ENCODE results near the gene PTPRT. TPM values are rescaled to one million over a fixed set of nuclear protein-coding genes. Genes with fewer than 3 reads are reported as not detected.

PTPRT gene
- total and polyA plus RNA-seq, 10 of the 15 experiments (the other 5 are each of a cell fraction or from before 2014, with no cell fraction given) = not detected

GRCh38 chr20:43011491-43011890, 178.2 kb downstream of the PTPRT start:
- no peak overlapping the region for H3K4me3 ChIP-seq
- H3K27me3 ChIP-seq (replicated peaks in 1 of 2; ENCODE audit: control insufficient read depth in 2 of 2, insufficient read depth in 2 of 2, low read length in 1 of 2) = no peaks in the 10 kb centered on the region
- H2AFZ ChIP-seq (ENCODE audit: control insufficient read depth, low read depth, low read length) = no peak overlapping the region
- BruUV-seq (replicated peaks) = no TSS peak
- no peaks in the 10 kb centered on the region for H4K20me1 ChIP-seq (ENCODE audit: control insufficient read depth, insufficient read depth)
- TF ChIP-seq EED (IDR thresholded peaks at IDR 0.05; ENCODE audit: low read depth) (no peak), FOXK2 (IDR thresholded peaks at IDR 0.05) (no peak), E4F1 (IDR thresholded peaks at IDR 0.05; ENCODE audit: borderline replicate concordance, partially characterized antibody) (no peak), YY1 (IDR thresholded peaks at IDR 0.05; ENCODE audit: low read depth, low read length) (no peak), MEF2A (IDR thresholded peaks at IDR 0.05; ENCODE audit: insufficient read depth, low read depth, low read length) (no peak), BRCA1 (IDR thresholded peaks at IDR 0.05; ENCODE audit: low read depth, low read length) (no peak), IKZF2 (IDR thresholded peaks at IDR 0.05) (no peak), MXI1 (IDR thresholded peaks at IDR 0.05; ENCODE audit: low read depth, low read length) (no peak), RB1 (IDR thresholded peaks at IDR 0.05; ENCODE audit: borderline replicate concordance) (no peak), BACH1 (IDR thresholded peaks at IDR 0.05; ENCODE audit: borderline replicate concordance) (no peak), CBFB (IDR thresholded peaks at IDR 0.05; ENCODE audit: low read depth) (no peak), PBX3 (IDR thresholded peaks at IDR 0.05; ENCODE audit: insufficient replicate concordance, low read depth, low read length) (no peak), STAT1 (conservative IDR thresholded peaks at IDR 0.05) (no peak), HSF1 (IDR thresholded peaks at IDR 0.05; ENCODE audit: low read depth, low read length) (no peak), CBX3 (IDR thresholded peaks at IDR 0.05; ENCODE audit: borderline replicate concordance, low read depth) (no peak), CTCF (IDR thresholded peaks at IDR 0.05 in 2 of 3, conservative IDR thresholded peaks at IDR 0.05 in 1 of 3; ENCODE audit: control insufficient read depth in 2 of 3, extremely low read depth in 1 of 3, insufficient read depth in 1 of 3, low read depth in 3 of 3, low read length in 3 of 3) (no peak), EP300 (IDR thresholded peaks at IDR 0.05; ENCODE audit: borderline replicate concordance in 1 of 2, control insufficient read depth in 1 of 2, low read depth in 2 of 2, low read length in 2 of 2) (no peak)
- no peaks in the 10 kb centered on the region for H3K36me3 ChIP-seq (ENCODE audit: control insufficient read depth in 2 of 2, insufficient read depth in 2 of 2, low read length in 1 of 2)
- in situ Hi-C loops (cut with MboI) = no loop called here
- H3K4me1 ChIP-seq (ENCODE audit: control insufficient read depth, insufficient read depth, low read length) = no peaks in the 10 kb centered on the region
- FAIRE-seq (no peak), DNase-seq (ENCODE audit: low read depth, low spot score) (no peak), ATAC-seq (no peak)
- H3K9me3 ChIP-seq (replicated peaks; ENCODE audit: control insufficient read depth, insufficient read depth, low read length) = no peaks in the 10 kb centered on the region
- ChIA-PET RAD21 (ENCODE audit: unreplicated experiment) (no interaction called here), SMC1A (ENCODE audit: uncharacterized antibody, unreplicated experiment) (no interaction called here), POLR2A (no interaction called here), CTCF (interaction anchor here (0.6 kb wide), 1 partner anchor 208 kb away, joined by 3 read pairs; no protein-coding TSS in a partner anchor)
- intact Hi-C loops (cut with micrococcal nuclease; ENCODE audit: unreplicated experiment) = no loop called here
- H3K4me2 ChIP-seq (ENCODE audit: control insufficient read depth, insufficient read depth) = no peak overlapping the region
- no peak overlapping the region for H3K27ac ChIP-seq (ENCODE audit: control insufficient read depth, insufficient read depth)
- H3K9ac ChIP-seq (ENCODE audit: control insufficient read depth, insufficient read depth, low read length) = no peak overlapping the region
- no peaks in the 10 kb centered on the region for H3K79me2 ChIP-seq (ENCODE audit: control insufficient read depth, insufficient read depth, low read length)
- 0% methylated on average over 3 of the region's 3 CpGs for WGBS (ENCODE audit: insufficient coverage, insufficient replicate concordance, low lambda C conversion rate, missing lambda C conversion rate)
